Measurements from ENCODE around the gene C12orf75.

Gene C12orf75

GRCh38 chr12:105349138-105349537, 18.6 kb downstream of the C12orf75 start:
- no peak for TF ChIP-seq CTCF (conservative IDR thresholded peaks at IDR 0.05; ENCODE audit: low read depth, low read length)
- DNase-seq (ENCODE audit: low read depth): no peak
- no peak overlapping the region for H3K4me3 ChIP-seq (ENCODE audit: low read depth, low read length)

- no peak for TF ChIP-seq CTCF (conservative IDR thresholded peaks at IDR 0.05; ENCODE audit: low read depth, low read length)
- H3K4me3 ChIP-seq (ENCODE audit: low read depth, low read length): no peak overlapping the region
- DNase-seq (ENCODE audit: low read depth): no peak
Observed at GRCh38 chr12:105351523-105351922, 21.0 kb downstream of the C12orf75 start.

GRCh38 chr12:105352052-105352451, 21.6 kb downstream of the C12orf75 start:
- no peak overlapping the region for H3K4me3 ChIP-seq (ENCODE audit: low read depth, low read length)
- TF ChIP-seq CTCF (conservative IDR thresholded peaks at IDR 0.05; ENCODE audit: low read depth, low read length): no peak
- DNase-seq (ENCODE audit: low read depth): no peak

GRCh38 chr12:105352940-105353635, 22.6 kb downstream of the C12orf75 start:
- no peak overlapping the region for H3K4me3 ChIP-seq (ENCODE audit: low read depth, low read length)
- DNase-seq (ENCODE audit: low read depth): peak; percentile 21
- no peak for TF ChIP-seq CTCF (conservative IDR thresholded peaks at IDR 0.05; ENCODE audit: low read depth, low read length)

GRCh38 chr12:105355752-105356151, 25.3 kb downstream of the C12orf75 start:
- DNase-seq (ENCODE audit: low read depth): peak; percentile 70
- no peak overlapping the region for H3K4me3 ChIP-seq (ENCODE audit: low read depth, low read length)
- TF ChIP-seq CTCF (conservative IDR thresholded peaks at IDR 0.05; ENCODE audit: low read depth, low read length): no peak

GRCh38 chr12:105357162-105357691, 26.7 kb downstream of the C12orf75 start:
- no peak overlapping the region for H3K4me3 ChIP-seq (ENCODE audit: low read depth, low read length)
- peak; percentile 23 for DNase-seq (ENCODE audit: low read depth)
- no peak for TF ChIP-seq CTCF (conservative IDR thresholded peaks at IDR 0.05; ENCODE audit: low read depth, low read length)

GRCh38 chr12:105358789-105359188, 28.3 kb downstream of the C12orf75 start:
- no peak for DNase-seq (ENCODE audit: low read depth)

More at GRCh38 chr12:105358789-105359188, 28.3 kb downstream of the C12orf75 start:
- no peak overlapping the region for H3K4me3 ChIP-seq (ENCODE audit: low read depth, low read length)
- TF ChIP-seq CTCF (conservative IDR thresholded peaks at IDR 0.05; ENCODE audit: low read depth, low read length): no peak

All from choroid plexus epithelial cell (primary cell).